Measurements from ENCODE around the gene TENM3.

Gene TENM3

GRCh38 chr4:182698212-182698611 is 455.0 kb downstream of the TENM3 start:
- Histone ChIP-seq H3K27me3 (ENCODE audit: low read depth, low read length) (no peaks in the 10 kb centered on the region), H3K4me1 (ENCODE audit: low read length) (no peaks in the 10 kb centered on the region), H3K36me3 (replicated peaks; ENCODE audit: low read depth, low read length) (no peaks in the 10 kb centered on the region), H3K79me2 (ENCODE audit: low read length) (no peaks in the 10 kb centered on the region), H2AFZ (ENCODE audit: low read depth, low read length) (no peak overlapping the region), H4K20me1 (ENCODE audit: insufficient read depth, low read length) (no peaks in the 10 kb centered on the region), H3K4me2 (ENCODE audit: low read length) (no peak overlapping the region), H3K9me3 (ENCODE audit: insufficient read depth, low read length) (no peaks in the 10 kb centered on the region), H3K9ac (ENCODE audit: low read length) (no peak overlapping the region), H3K4me3 (ENCODE audit: low read length) (no peak overlapping the region), H3K27ac (ENCODE audit: low read length) (no peak overlapping the region)
- TF ChIP-seq EZH2phosphoT487 (IDR thresholded peaks at IDR 0.05; ENCODE audit: low read depth) = no peak
- TF ChIP-seq, protein P1, sequence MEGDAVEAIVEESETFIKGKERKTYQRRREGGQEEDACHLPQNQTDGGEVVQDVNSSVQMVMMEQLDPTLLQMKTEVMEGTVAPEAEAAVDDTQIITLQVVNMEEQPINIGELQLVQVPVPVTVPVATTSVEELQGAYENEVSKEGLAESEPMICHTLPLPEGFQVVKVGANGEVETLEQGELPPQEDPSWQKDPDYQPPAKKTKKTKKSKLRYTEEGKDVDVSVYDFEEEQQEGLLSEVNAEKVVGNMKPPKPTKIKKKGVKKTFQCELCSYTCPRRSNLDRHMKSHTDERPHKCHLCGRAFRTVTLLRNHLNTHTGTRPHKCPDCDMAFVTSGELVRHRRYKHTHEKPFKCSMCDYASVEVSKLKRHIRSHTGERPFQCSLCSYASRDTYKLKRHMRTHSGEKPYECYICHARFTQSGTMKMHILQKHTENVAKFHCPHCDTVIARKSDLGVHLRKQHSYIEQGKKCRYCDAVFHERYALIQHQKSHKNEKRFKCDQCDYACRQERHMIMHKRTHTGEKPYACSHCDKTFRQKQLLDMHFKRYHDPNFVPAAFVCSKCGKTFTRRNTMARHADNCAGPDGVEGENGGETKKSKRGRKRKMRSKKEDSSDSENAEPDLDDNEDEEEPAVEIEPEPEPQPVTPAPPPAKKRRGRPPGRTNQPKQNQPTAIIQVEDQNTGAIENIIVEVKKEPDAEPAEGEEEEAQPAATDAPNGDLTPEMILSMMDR (IDR thresholded peaks at IDR 0.05; ENCODE audit: low read depth, low read length) = no peak

DNA sequence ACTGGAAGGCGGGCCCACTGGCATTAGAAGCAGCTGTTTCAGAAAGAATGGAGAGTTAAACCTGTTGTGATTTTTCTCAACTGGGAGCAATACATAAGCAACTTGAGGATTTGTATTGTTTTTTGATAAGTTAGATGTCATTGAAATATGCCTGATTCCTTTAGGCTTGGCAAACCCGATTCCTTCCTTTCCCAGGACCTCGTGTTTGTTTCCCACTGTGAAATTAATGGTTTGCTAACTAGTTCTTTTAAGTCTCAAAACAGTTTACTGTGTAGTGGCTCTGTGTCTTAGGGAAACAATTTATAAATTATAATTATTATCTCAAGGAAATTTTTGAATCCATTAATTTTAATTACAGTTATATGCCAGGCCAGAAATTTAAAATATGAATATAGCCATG is 456.0 kb downstream of the TENM3 start:
- H3K9me3 ChIP-seq (ENCODE audit: insufficient read depth, low read length) = no peaks in the 10 kb centered on the region
- no peak overlapping the region for H3K9ac ChIP-seq (ENCODE audit: low read length)
- H3K4me1 ChIP-seq (ENCODE audit: low read length) = no peaks in the 10 kb centered on the region
- no peak overlapping the region for H2AFZ ChIP-seq (ENCODE audit: low read depth, low read length)
- no peak overlapping the region for H3K4me3 ChIP-seq (ENCODE audit: low read length)
- H3K27ac ChIP-seq (ENCODE audit: low read length) = no peak overlapping the region
- no peaks in the 10 kb centered on the region for H4K20me1 ChIP-seq (ENCODE audit: insufficient read depth, low read length)
- H3K36me3 ChIP-seq (replicated peaks; ENCODE audit: low read depth, low read length) = no peaks in the 10 kb centered on the region
- no peak overlapping the region for H3K4me2 ChIP-seq (ENCODE audit: low read length)
- TF ChIP-seq, protein P1 (IDR thresholded peaks at IDR 0.05; ENCODE audit: low read depth, low read length) = no peak
- TF ChIP-seq EZH2phosphoT487 (IDR thresholded peaks at IDR 0.05; ENCODE audit: low read depth) = no peak
- no peaks in the 10 kb centered on the region for H3K79me2 ChIP-seq (ENCODE audit: low read length)
- H3K27me3 ChIP-seq (ENCODE audit: low read depth, low read length) = no peaks in the 10 kb centered on the region

GRCh38 chr4:182699795-182700194 is 456.6 kb downstream of the TENM3 start:
- Histone ChIP-seq H3K36me3 (replicated peaks; ENCODE audit: low read depth, low read length) (no peaks in the 10 kb centered on the region), H3K79me2 (ENCODE audit: low read length) (no peaks in the 10 kb centered on the region), H3K9ac (ENCODE audit: low read length) (no peak overlapping the region), H4K20me1 (ENCODE audit: insufficient read depth, low read length) (no peaks in the 10 kb centered on the region), H3K9me3 (ENCODE audit: insufficient read depth, low read length) (no peaks in the 10 kb centered on the region), H3K4me2 (ENCODE audit: low read length) (no peak overlapping the region), H3K27me3 (ENCODE audit: low read depth, low read length) (no peaks in the 10 kb centered on the region), H2AFZ (ENCODE audit: low read depth, low read length) (no peak overlapping the region), H3K27ac (ENCODE audit: low read length) (no peak overlapping the region), H3K4me3 (ENCODE audit: low read length) (no peak overlapping the region), H3K4me1 (ENCODE audit: low read length) (no peaks in the 10 kb centered on the region)
- TF ChIP-seq, protein P1 (IDR thresholded peaks at IDR 0.05; ENCODE audit: low read depth, low read length) = no peak
- no peak for TF ChIP-seq EZH2phosphoT487 (IDR thresholded peaks at IDR 0.05; ENCODE audit: low read depth)

DNA sequence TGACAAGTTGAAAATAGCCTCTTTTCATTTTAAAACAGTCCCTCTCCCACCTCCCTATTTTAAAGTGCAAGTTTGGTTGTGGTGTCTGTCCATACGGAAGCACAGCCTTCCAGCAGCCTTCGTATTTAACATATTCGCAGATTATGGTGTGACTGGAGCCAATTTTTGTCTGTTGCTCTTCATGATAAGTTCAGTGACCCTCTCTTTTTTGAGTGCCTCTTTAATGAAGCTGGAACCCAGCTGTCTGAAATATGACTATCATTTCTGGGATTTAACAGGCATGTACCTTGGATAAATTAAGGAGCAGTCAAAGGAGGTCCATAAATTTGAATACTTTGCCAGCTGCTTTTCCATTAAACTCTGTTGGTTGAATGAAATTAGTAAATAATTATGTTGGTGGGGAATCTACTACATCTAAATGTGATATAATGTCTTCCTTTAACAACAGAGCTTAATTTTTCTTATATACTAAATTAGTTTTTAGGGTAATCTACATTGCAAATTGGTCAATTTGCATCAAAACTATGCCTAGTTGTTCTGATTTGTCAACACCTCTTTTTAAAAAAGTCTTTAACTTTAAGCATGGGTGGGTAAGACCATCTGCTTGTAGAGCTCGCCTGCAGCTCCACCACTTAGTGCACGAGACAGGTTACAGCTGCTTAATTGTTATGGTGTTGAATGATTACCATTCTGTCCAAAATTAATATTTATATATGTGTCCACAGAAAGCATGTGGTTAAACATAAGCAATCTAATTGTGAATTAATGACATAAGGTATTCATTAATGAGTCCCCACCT is 457.4 kb downstream of the TENM3 start:
- Histone ChIP-seq H4K20me1 (ENCODE audit: insufficient read depth, low read length) (no peaks in the 10 kb centered on the region), H3K79me2 (ENCODE audit: low read length) (no peaks in the 10 kb centered on the region), H3K4me2 (ENCODE audit: low read length) (no peak overlapping the region), H3K27me3 (ENCODE audit: low read depth, low read length) (no peaks in the 10 kb centered on the region), H3K27ac (ENCODE audit: low read length) (no peak overlapping the region), H3K4me3 (ENCODE audit: low read length) (no peak overlapping the region), H3K4me1 (ENCODE audit: low read length) (no peaks in the 10 kb centered on the region), H3K36me3 (replicated peaks; ENCODE audit: low read depth, low read length) (no peaks in the 10 kb centered on the region), H2AFZ (ENCODE audit: low read depth, low read length) (no peak overlapping the region), H3K9ac (ENCODE audit: low read length) (no peak overlapping the region), H3K9me3 (ENCODE audit: insufficient read depth, low read length) (no peaks in the 10 kb centered on the region)
- TF ChIP-seq, protein P1 (IDR thresholded peaks at IDR 0.05; ENCODE audit: low read depth, low read length) = no peak
